Keratinocyte (primary cell): Measurements from ENCODE around the gene CCDC172. TPM values are rescaled to one million over a fixed set of nuclear protein-coding genes. Genes with fewer than 3 reads are reported as not detected.

Experiments used
- DNase-seq: peaks from one replicate; pipeline ENCODE4 v3.0.0-alpha.2; 2011; ENCODE audit warnings: low read depth, missing footprints, low spot score
- FAIRE-seq: peaks from 2 replicates; lab custom pipeline; 2011; peaks lifted over from hg19 to GRCh38; lab: Jason Lieb, UNC
- H2AFZ ChIP-seq: 2 replicates; pipeline ENCODE4 v1.6.0; 2012; ENCODE audit warnings: low read length, control low read depth, inconsistent platforms; ENCODE audit not compliant: control insufficient read depth
- H3K27ac ChIP-seq: 2 replicates; pipeline ENCODE4 v1.5.1; 2011; ENCODE audit warnings: low read length; ENCODE audit not compliant: control insufficient read depth, insufficient read depth
- H3K27me3 ChIP-seq: 3 replicates; pipeline ENCODE4 v1.6.0; 2011; ENCODE audit warnings: low read length; ENCODE audit not compliant: control insufficient read depth, insufficient read depth; ENCODE audit errors: extremely low read depth
- H3K36me3 ChIP-seq, 2 experiments: 2 replicates in 1 of 2; 3 replicates in 1 of 2; pipeline ENCODE4 v1.5.1; 2011; ENCODE audit warnings: low read length in 2 of 2, mild to moderate bottlenecking in 1 of 2; ENCODE audit not compliant: control insufficient read depth in 2 of 2, insufficient read depth in 2 of 2; ENCODE audit errors: extremely low read depth in 1 of 2
- H3K4me1 ChIP-seq: 3 replicates; pipeline ENCODE4 v1.5.1; 2011; ENCODE audit warnings: low read length; ENCODE audit not compliant: control insufficient read depth, insufficient read depth; ENCODE audit errors: extremely low read depth
- H3K4me2 ChIP-seq: 3 replicates; pipeline ENCODE4 v1.6.0; 2011; ENCODE audit warnings: low read depth, low read length; ENCODE audit not compliant: control insufficient read depth, insufficient read depth; ENCODE audit errors: extremely low read depth
- H3K4me3 ChIP-seq, 3 experiments: fragments of 200-600 bp in 1 of 3; sonication (generic) in 1 of 3; 2 replicates in 2 of 3; 3 replicates in 1 of 3; pipeline ENCODE4 v1.5.1; 2011 to 2016; ENCODE audit warnings: low read length in 3 of 3, mild to moderate bottlenecking in 3 of 3, control low read depth in 2 of 3, inconsistent platforms in 1 of 3, low read depth in 1 of 3, mixed read lengths in 1 of 3, mixed run types in 1 of 3, moderate library complexity in 1 of 3; ENCODE audit not compliant: control insufficient read depth in 2 of 3, insufficient read depth in 2 of 3; ENCODE audit errors: extremely low read depth in 1 of 3
- H3K79me2 ChIP-seq: 2 replicates; pipeline ENCODE4 v1.6.0; 2012; ENCODE audit warnings: low read length; ENCODE audit not compliant: control insufficient read depth, insufficient read depth
- H3K9ac ChIP-seq: 3 replicates; pipeline ENCODE4 v1.6.0; 2011; ENCODE audit warnings: low read length; ENCODE audit not compliant: control insufficient read depth, insufficient read depth; ENCODE audit errors: extremely low read depth
- H3K9me1 ChIP-seq: 3 replicates; pipeline ENCODE4 v1.6.0; 2011; ENCODE audit warnings: low read length; ENCODE audit not compliant: control insufficient read depth, insufficient read depth; ENCODE audit errors: extremely low read depth
- H3K9me3 ChIP-seq: 2 replicates; pipeline ENCODE4 v1.5.1; 2012; ENCODE audit warnings: low read depth, low read length; ENCODE audit not compliant: control insufficient read depth
- H4K20me1 ChIP-seq: 3 replicates; pipeline ENCODE4 v1.6.0; 2011; ENCODE audit warnings: low read length; ENCODE audit not compliant: control insufficient read depth, insufficient read depth; ENCODE audit errors: extremely low read depth
- CTCF ChIP-seq, 3 experiments: IDR thresholded peaks in 1 of 3; conservative IDR thresholded peaks in 1 of 3; optimal IDR thresholded peaks in 1 of 3; 2 replicates in 2 of 3; 3 replicates in 1 of 3; pipeline versions ENCODE3 to v1.5.1; 2011; ENCODE audit warnings: low read length in 3 of 3, mild to moderate bottlenecking in 3 of 3, moderate library complexity in 2 of 3, control low read depth in 1 of 3, inconsistent platforms in 1 of 3; ENCODE audit not compliant: insufficient read depth in 2 of 3; ENCODE audit errors: extremely low read depth in 1 of 3
- EZH2 ChIP-seq: IDR thresholded peaks from one replicate; pipeline ENCODE4 v1.6.1; 2012; ENCODE audit warnings: inconsistent platforms, mild to moderate bottlenecking, low read length, moderate library complexity
- dilution Hi-C: fragments of 300-500 bp; cut with MboI; formaldehyde crosslinking; loops from one replicate; pipeline ENCODE4 v1.7.0; 2020; ENCODE audit warnings: low sequenced_read_pairs; ENCODE audit not compliant: extremely low pct_ligation_motif_present
- polyA plus RNA-seq, 5 experiments: library from polyadenylated mRNA; depleted of rRNA in 3 of 5; stranded (reverse) in 3 of 5; stranded (forward) in 1 of 5; unstranded in 1 of 5; fragments of >200 nt; gene quantifications; 1 replicate in 1 of 5; 2 replicates in 3 of 5; 3 replicates in 1 of 5; pipeline versions ENCODE4 v1.2.1 to v1.2.3, GENCODE V29; 2011 to 2012; ENCODE audit warnings: missing spikeins in 2 of 5, low read depth in 1 of 5, low replicate concordance in 1 of 5

The CCDC172 gene
- polyA plus RNA-seq, 1 donor (not counting 4 experiments of a cell fraction or from before 2014, with no cell fraction given), result not detected

GRCh38 chr10:116395223-116395985 lies 71.2 kb downstream of the CCDC172 start:
- FAIRE-seq, result peak; percentile 93
- H3K4me3 ChIP-seq, result no peak overlapping the region
- no peak for DNase-seq

GRCh38 chr10:116398224-116398623 lies 74.0 kb downstream of the CCDC172 start:
- H3K79me2 ChIP-seq, result no peaks in the 10 kb centered on the region
- dilution Hi-C loops, result no loop called here
- TF ChIP-seq CTCF (optimal IDR thresholded peaks at IDR 0.05 in 1 of 3, IDR thresholded peaks at IDR 0.05 in 1 of 3, conservative IDR thresholded peaks at IDR 0.05 in 1 of 3; ENCODE audit: extremely low read depth in 1 of 3, insufficient read depth in 2 of 3, low read length in 3 of 3), result no peak
- peak overlapping the region; percentile 24 for H2AFZ ChIP-seq
- H3K27ac ChIP-seq, result no peak overlapping the region
- H3K4me2 ChIP-seq, result no peak overlapping the region
- no peaks in the 10 kb centered on the region for H3K36me3 ChIP-seq
- no peaks in the 10 kb centered on the region for H4K20me1 ChIP-seq
- H3K27me3 ChIP-seq, result no peaks in the 10 kb centered on the region
- FAIRE-seq (no peak), DNase-seq (no peak)
- peaks cover 12% of the 10 kb centered on the region for H3K4me1 ChIP-seq
- H3K9me1 ChIP-seq, result no peaks in the 10 kb centered on the region
- no peak overlapping the region for H3K4me3 ChIP-seq
- no peaks in the 10 kb centered on the region for H3K9me3 ChIP-seq
- no peak overlapping the region for H3K9ac ChIP-seq

More at GRCh38 chr10:116395223-116395985, 71.2 kb downstream of the CCDC172 start:
- Histone ChIP-seq H3K36me3 (no peaks in the 10 kb centered on the region), H3K9me1 (no peaks in the 10 kb centered on the region), H2AFZ (no peak overlapping the region), H3K27ac (no peak overlapping the region), H3K27me3 (no peaks in the 10 kb centered on the region), H3K4me2 (peak overlapping the region; percentile 16), H3K79me2 (no peaks in the 10 kb centered on the region), H3K9me3 (no peaks in the 10 kb centered on the region), H3K4me1 (peaks cover 12% of the 10 kb centered on the region), H3K9ac (no peak overlapping the region), H4K20me1 (no peaks in the 10 kb centered on the region)
- TF ChIP-seq CTCF (optimal IDR thresholded peaks at IDR 0.05 in 1 of 3, IDR thresholded peaks at IDR 0.05 in 1 of 3, conservative IDR thresholded peaks at IDR 0.05 in 1 of 3; ENCODE audit: extremely low read depth in 1 of 3, insufficient read depth in 2 of 3, low read length in 3 of 3) (no peak), EZH2 (no peak)
- dilution Hi-C loops, result no loop called here
